ENCODE results near the gene SPATA25. TPM values are rescaled to one million over a fixed set of nuclear protein-coding genes. Genes with fewer than 3 reads are reported as not detected.

Gene SPATA25
- polyA plus RNA-seq, 1 donor (not counting 4 experiments of a cell fraction or from before 2014, with no cell fraction given) = not detected

DNA sequence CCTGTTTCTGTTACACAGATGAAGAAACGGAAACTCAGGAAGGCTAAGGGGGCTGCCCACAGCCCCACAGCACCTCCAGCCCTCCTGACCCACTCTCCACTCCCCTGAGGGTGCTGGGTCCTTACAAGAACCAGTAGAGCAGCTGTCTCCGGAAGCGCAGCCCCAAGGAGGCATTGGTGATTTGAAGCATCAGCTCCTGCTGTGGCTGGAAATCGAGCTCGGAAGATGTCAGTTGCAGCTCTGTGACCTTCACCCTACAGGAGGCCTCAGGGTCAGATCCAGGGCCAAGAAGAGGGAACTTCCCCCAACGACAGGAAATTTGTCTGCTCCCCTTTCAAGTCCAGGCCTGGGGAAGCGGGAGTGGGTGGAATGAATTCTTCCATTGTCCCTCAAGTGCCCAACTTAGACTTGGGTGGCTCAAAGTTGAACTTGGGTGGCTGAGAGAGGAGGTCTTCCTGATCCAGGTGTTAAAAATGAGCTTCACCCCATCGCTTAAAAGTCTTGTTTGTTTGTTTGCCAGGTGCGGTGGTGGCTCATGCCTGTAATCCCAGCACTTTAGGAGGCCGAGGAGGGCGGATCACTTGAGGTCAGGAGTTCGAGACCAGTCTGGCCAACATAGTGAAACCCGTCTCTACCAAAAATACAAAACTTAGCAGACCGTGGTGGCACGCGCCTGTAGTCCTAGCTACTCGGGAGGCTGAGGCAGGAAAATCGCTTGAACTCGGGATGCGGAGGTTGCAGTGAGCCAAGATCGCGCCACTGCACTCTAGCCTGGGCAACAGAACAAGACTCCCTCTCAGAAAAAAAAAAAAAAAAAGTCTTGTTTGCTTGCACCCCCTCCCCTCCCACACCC lies 22.6 kb upstream of the SPATA25 start:
- Histone ChIP-seq H2AFZ (ENCODE audit: control insufficient read depth, low read length) (no peak overlapping the region), H3K9me3 (ENCODE audit: control insufficient read depth, low read depth, low read length) (no peaks in the 10 kb centered on the region), H3K4me2 (ENCODE audit: control insufficient read depth, extremely low read depth, insufficient read depth, low read depth, low read length) (peak overlapping the region; percentile 32), H3K9ac (ENCODE audit: control insufficient read depth, extremely low read depth, insufficient read depth, low read length) (no peak overlapping the region), H3K9me1 (ENCODE audit: control insufficient read depth, extremely low read depth, insufficient read depth, low read length) (peaks cover 4% of the 10 kb centered on the region), H3K4me1 (ENCODE audit: control insufficient read depth, extremely low read depth, insufficient read depth, low read length) (peaks cover 29% of the 10 kb centered on the region), H4K20me1 (ENCODE audit: control insufficient read depth, extremely low read depth, insufficient read depth, low read length) (no peaks in the 10 kb centered on the region), H3K4me3 (ENCODE audit: control insufficient read depth in 2 of 3, extremely low read depth in 1 of 3, insufficient read depth in 2 of 3, low read depth in 1 of 3, low read length in 3 of 3) (peak overlapping the region in 1 of 3 experiments; percentile 8), H3K27ac (ENCODE audit: control insufficient read depth, insufficient read depth, low read length) (peak overlapping the region; percentile 36), H3K36me3 (ENCODE audit: control insufficient read depth in 2 of 2, extremely low read depth in 1 of 2, insufficient read depth in 2 of 2, low read length in 2 of 2) (peaks cover 3 to 8% of the 10 kb centered on the region in 2 experiments), H3K27me3 (ENCODE audit: control insufficient read depth, extremely low read depth, insufficient read depth, low read length) (no peaks in the 10 kb centered on the region), H3K79me2 (ENCODE audit: control insufficient read depth, insufficient read depth, low read length) (no peaks in the 10 kb centered on the region)
- TF ChIP-seq, protein P1, sequence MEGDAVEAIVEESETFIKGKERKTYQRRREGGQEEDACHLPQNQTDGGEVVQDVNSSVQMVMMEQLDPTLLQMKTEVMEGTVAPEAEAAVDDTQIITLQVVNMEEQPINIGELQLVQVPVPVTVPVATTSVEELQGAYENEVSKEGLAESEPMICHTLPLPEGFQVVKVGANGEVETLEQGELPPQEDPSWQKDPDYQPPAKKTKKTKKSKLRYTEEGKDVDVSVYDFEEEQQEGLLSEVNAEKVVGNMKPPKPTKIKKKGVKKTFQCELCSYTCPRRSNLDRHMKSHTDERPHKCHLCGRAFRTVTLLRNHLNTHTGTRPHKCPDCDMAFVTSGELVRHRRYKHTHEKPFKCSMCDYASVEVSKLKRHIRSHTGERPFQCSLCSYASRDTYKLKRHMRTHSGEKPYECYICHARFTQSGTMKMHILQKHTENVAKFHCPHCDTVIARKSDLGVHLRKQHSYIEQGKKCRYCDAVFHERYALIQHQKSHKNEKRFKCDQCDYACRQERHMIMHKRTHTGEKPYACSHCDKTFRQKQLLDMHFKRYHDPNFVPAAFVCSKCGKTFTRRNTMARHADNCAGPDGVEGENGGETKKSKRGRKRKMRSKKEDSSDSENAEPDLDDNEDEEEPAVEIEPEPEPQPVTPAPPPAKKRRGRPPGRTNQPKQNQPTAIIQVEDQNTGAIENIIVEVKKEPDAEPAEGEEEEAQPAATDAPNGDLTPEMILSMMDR (optimal IDR thresholded peaks at IDR 0.05 in 1 of 3, IDR thresholded peaks at IDR 0.05 in 1 of 3, conservative IDR thresholded peaks at IDR 0.05 in 1 of 3; ENCODE audit: extremely low read depth in 1 of 3, insufficient read depth in 2 of 3, low read length in 3 of 3) = no peak
- no peak for TF ChIP-seq EZH2 (IDR thresholded peaks at IDR 0.05; ENCODE audit: low read length)
- dilution Hi-C loops (cut with MboI; ENCODE audit: extremely low pct_ligation_motif_present, low sequenced_read_pairs) = no loop called here
- no peak for FAIRE-seq
- DNase-seq (ENCODE audit: low read depth, low spot score) = no peak

DNA sequence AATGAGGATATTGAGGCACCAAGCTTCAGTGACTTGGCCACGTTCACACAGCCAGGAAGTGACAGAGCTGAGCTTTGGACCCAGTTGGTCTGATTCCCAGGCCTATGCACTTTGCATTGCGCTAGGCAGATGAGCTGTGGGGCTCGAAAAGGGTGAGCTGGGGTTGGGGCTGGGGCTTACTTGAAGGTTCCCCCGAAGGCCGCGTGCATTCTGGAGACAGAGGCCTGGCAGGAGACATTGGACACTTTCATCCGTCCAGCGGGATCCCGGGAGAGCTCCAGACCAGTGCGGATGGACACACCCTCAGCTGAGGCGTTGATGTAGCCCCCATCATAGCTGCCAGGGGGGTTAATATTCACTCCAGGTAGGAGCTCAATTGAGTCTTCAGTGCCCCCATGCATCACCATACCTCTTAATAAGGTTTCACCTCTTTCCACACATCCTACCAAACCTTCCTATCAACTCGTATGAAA lies 21.9 kb upstream of the SPATA25 start:
- dilution Hi-C loops (cut with MboI; ENCODE audit: extremely low pct_ligation_motif_present, low sequenced_read_pairs) = no loop called here
- Histone ChIP-seq H3K36me3 (ENCODE audit: control insufficient read depth in 2 of 2, extremely low read depth in 1 of 2, insufficient read depth in 2 of 2, low read length in 2 of 2) (peaks cover 7 to 11% of the 10 kb centered on the region in 2 experiments), H3K4me3 (ENCODE audit: control insufficient read depth in 2 of 3, extremely low read depth in 1 of 3, insufficient read depth in 2 of 3, low read depth in 1 of 3, low read length in 3 of 3) (no peak overlapping the region)

More for the DNA sequence above, 21.9 kb upstream of the SPATA25 start:
- Histone ChIP-seq H3K27me3 (ENCODE audit: control insufficient read depth, extremely low read depth, insufficient read depth, low read length) (no peaks in the 10 kb centered on the region), H3K9me3 (ENCODE audit: control insufficient read depth, low read depth, low read length) (no peaks in the 10 kb centered on the region), H2AFZ (ENCODE audit: control insufficient read depth, low read length) (no peak overlapping the region), H4K20me1 (ENCODE audit: control insufficient read depth, extremely low read depth, insufficient read depth, low read length) (no peaks in the 10 kb centered on the region), H3K79me2 (ENCODE audit: control insufficient read depth, insufficient read depth, low read length) (no peaks in the 10 kb centered on the region), H3K27ac (ENCODE audit: control insufficient read depth, insufficient read depth, low read length) (no peak overlapping the region), H3K4me1 (ENCODE audit: control insufficient read depth, extremely low read depth, insufficient read depth, low read length) (peaks cover 29% of the 10 kb centered on the region), H3K4me2 (ENCODE audit: control insufficient read depth, extremely low read depth, insufficient read depth, low read depth, low read length) (no peak overlapping the region), H3K9ac (ENCODE audit: control insufficient read depth, extremely low read depth, insufficient read depth, low read length) (no peak overlapping the region), H3K9me1 (ENCODE audit: control insufficient read depth, extremely low read depth, insufficient read depth, low read length) (peaks cover 7% of the 10 kb centered on the region)
- no peak for DNase-seq (ENCODE audit: low read depth, low spot score)
- FAIRE-seq = no peak
- TF ChIP-seq EZH2 (IDR thresholded peaks at IDR 0.05; ENCODE audit: low read length) = no peak
- TF ChIP-seq, protein P1 (optimal IDR thresholded peaks at IDR 0.05 in 1 of 3, IDR thresholded peaks at IDR 0.05 in 1 of 3, conservative IDR thresholded peaks at IDR 0.05 in 1 of 3; ENCODE audit: extremely low read depth in 1 of 3, insufficient read depth in 2 of 3, low read length in 3 of 3) = no peak
